GM19328 (cell line): ENCODE measurements around the gene INTS11.
"Not testable (repeated sequence)": the region's sequence is repeated elsewhere in the genome, so short reads cannot be mapped to it uniquely, and the experiment has no call there.

Experiments used
- ATAC-seq: cut with Tn5 transposase; IDR thresholded peaks from one replicate; pipeline ENCODE4 v1.9.1; 2021; ENCODE audit warnings: mild to moderate bottlenecking, moderate library complexity; ENCODE audit not compliant: unreplicated experiment

INTS11 gene

GRCh38 chr1:1331068-1331965, 6.9 kb upstream of the INTS11 start, which contains the start of gene TAS1R3:
TAS1R3 (plus strand) TSS chr1:1331280; CDS start chr1:1331346, 66 bp downstream.
- ATAC-seq = no peak

DNA sequence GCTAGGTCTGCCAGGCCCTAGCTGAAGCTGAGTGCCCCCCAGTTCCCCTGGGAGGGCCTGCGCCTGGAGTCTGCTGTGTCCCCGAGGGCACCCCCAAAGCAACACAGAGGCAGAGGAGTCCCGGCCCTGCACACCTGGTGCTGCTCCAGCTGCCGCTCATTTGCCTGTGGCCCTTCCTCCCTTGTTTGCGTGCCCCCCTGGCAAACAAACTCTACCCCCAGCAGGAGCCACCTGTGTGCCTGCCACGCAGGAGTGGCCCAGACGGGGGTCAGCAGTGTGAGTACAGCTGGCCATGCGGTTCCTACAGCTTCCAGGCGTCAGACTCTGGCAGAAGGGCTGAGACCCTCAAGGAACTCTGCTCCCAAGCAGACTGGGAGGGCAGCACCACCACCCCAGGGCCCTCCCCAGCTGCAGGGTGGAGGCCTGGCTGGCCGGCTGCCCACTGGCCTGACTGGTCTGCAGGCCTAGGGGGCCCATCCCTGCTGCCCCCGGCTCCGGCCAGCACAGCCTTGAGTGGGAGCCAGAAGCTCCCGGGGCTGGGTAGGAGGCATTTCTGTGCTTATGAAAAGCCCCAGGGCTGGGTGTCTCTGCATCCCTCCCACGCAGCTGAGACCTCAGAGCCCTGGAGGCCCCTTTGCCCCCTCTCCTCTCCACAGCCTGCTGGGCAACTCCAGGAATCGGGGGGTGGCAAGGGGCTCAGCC, 6.1 kb upstream of the INTS11 start:
- no peak for ATAC-seq

DNA sequence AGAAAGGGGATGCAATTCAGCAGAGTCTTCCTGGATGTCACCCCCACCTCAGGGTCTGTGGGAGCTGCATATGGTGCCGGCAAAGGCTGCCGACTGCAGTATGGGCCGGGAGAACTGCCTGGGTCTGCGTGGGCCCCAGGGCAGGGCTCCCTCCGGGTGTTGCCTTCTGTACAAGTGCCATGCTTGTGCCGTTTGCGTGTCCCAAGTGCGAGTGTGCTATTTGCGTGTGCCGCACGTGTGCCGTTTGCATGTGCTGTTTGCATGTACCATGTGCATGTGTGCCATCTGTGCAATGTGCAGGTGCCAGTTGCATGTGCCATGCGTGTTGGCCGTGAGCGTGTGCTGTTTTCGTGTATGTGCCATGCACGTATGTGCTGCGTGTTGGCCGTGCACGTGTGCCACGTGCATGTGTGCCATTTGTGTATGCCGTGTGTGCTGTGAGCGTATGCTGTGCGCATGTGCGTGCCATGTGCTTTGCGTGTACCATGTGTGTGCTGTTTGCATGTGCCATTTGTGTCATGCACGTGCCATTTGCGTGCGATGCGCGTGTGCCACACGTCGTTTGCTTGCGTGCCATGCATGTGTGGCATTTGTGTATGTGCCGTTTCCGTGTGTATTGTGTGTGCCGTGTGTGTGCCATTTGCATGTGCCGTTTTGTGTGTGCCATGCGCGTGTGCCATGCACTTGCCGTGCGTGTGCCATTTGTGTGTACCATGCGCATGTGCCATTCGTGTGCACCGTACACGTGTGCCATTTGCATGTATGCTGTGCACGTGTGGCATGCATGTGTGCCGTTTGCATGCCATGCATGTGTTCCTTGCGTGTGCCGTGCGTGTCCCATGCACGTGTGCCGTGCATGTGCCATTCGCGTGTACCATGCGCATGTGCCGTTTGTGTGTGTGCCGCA, 5.1 kb upstream of the INTS11 start:
- no peak for ATAC-seq

DNA sequence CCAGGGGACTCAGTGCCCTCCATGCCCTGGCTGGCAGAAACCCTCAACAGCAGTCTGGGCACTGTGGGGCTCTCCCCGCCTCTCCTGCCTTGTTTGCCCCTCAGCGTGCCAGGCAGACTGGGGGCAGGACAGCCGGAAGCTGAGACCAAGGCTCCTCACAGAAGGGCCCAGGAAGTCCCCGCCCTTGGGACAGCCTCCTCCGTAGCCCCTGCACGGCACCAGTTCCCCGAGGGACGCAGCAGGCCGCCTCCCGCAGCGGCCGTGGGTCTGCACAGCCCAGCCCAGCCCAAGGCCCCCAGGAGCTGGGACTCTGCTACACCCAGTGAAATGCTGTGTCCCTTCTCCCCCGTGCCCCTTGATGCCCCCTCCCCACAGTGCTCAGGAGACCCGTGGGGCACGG, 3.8 kb upstream of the INTS11 start:
- ATAC-seq = no peak

DNA sequence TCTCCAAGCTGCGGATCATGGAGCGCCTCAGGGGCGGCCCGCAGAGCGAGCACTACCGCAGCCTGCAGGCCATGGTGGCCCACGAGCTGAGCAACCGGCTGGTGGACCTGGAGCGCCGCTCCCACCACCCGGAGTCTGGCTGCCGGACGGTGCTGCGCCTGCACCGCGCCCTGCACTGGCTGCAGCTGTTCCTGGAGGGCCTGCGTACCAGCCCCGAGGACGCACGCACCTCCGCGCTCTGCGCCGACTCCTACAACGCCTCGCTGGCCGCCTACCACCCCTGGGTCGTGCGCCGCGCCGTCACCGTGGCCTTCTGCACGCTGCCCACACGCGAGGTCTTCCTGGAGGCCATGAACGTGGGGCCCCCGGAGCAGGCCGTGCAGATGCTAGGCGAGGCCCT, 2.8 kb upstream of the INTS11 start:
- ATAC-seq = no peak

DNA sequence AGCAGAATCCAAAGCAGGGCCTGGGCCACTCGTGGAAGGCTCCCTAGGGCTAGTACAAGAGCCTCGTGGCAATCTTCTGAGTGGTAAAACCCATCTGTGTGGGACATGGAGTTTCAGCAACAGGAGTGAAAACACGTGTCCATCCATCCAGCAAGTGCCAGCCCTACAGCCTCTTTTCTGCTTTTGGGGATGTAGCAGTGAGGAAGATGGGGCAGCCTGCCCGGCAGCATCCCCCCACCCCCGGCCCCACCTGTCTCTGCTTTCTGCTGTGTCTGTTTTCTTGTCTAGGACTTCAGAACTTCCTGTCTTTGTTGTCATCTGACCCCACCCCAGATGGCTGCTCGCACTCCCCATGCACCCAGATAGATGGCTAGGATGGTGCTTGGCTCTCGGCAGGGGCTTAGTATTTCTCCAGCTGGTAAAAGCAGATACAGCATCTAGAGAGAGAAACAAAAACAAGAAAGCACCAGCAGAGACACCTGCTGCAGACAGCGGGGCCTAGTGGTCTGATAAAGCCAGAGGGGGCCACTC, 1.7 kb upstream of the INTS11 start:
- ATAC-seq = no peak

GRCh38 chr1:1325288-1326074, 1.0 kb upstream of the INTS11 start:
- ATAC-seq = no peak

GRCh38 chr1:1324084-1324523, 356 bp downstream of the INTS11 start:
- peak; percentile 15 for ATAC-seq

DNA sequence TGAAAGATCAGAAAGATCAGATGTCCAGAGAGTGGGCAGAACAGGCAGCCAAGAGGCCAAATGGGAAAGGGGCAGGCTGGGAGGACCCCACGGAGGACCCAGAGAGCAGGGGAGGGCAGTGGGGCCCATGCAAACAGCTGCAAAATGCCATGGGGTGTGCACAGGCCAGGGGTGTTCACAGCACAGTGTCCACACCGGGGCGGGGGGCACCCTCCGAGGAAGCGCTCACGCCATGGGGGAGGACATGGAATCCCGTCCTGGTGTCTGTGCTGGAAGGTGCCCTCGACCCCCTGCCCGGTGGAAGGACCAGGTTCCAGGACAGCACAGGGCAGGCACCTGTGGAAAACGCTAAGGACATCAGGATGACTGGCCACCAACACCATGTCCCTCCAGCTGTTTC, 1.5 kb downstream of the INTS11 start:
- no peak for ATAC-seq

DNA sequence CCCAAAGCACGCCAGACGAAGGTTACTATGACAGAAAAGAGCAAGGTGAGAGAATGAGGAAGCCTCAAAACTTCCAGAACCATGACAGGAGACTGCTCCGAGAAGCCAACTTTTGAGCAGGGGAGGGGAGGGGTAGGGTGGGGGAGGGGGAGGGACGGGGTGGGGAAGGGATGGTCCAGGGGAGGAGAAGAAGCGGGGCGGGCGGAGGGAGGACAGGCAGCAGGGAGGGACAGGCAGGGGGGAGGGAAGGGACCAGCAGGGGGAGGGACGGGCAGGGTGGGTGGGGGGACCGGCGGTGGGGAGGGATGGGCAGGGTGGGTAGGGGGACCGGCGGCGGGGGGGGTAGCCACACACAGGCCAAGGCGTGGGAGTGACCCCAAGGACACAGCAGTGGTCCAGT, 2.0 kb downstream of the INTS11 start:
- ATAC-seq = no peak

DNA sequence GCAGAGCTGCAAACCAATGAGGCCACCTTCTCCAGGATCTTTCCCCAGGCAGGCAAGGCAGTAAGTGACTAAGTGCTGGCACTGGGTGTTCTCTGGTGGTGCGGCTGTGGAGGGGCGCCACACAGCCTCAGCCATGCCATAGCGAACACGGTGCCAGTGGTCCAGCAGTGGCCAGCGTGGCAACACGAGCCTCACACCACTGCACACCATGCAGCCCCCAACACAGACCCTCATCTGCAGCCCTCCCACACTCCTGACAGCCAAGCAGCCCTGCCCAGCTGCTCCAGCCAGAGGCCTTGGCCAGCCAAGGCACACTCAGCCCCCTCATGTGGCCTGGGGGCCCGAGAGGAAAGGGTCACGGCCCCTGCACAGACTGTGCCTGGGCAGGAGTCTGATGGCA, 3.0 kb downstream of the INTS11 start:
- no peak for ATAC-seq

DNA sequence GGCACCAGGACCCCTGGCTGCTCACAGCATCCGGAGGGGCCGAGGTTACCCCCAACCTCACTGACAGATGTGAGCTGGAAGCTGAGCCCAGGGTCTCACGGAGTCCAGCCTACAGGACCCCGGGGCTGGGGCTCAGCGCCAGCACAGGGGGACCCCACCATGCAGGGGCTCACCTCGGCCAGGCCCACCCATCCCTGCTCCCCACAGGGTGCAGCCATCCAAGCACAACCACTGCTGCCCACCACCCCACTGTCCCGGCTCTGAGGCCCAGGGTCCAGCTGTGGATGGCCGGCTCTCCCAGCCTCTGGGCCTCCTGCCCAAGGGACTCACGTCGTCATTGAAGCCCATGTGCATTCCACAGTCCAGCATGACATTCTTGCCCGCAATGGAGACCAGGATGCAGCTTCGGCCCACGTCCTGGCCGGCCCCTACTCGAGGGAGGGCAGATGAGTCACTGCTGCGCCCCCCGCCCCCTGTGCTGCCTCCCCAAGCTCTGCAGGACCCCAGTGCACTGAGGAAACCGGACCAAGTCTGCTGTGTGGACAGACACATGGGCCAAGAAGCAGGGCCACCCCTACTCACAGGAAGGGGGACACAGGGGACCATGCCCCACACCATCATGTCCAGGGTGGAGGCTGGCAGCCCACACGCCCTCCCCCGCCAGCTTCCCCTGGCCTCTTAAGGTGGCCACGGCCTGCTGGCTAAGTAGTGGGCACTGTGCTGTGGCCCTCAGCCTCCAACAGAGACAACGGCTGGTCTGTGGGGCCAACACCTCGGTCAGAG, 3.6 kb downstream of the INTS11 start:
- no peak for ATAC-seq

- no peak for ATAC-seq
Observed at GRCh38 chr1:1319646-1319941, 4.9 kb downstream of the INTS11 start.

GRCh38 chr1:1318777-1319645, 5.4 kb downstream of the INTS11 start:
- no peak for ATAC-seq

GRCh38 chr1:1318131-1318652, 6.3 kb downstream of the INTS11 start:
- no peak for ATAC-seq

GRCh38 chr1:1317420-1317819, 7.0 kb downstream of the INTS11 start:
- no peak for ATAC-seq

DNA sequence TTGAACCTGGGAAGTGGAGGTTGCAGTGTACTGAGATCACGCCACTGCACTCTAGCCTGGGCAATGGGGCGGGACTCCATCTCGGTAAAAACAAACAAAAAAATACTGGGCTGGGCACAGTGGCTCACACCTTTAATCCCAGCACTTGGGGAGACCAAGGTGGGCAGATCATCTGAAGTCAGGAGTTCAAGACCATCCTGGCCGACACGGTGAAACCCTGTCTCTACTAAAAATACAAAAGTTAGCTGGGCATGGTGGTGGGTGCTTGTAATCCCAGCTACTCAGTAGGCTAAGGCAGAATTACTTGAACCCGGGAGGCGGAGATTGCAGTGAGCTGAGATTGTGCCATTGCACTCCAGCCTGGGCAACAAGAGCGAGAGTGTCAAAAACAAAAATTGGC, 8.3 kb downstream of the INTS11 start:
- ATAC-seq = not testable (repeated sequence)

- ATAC-seq = no peak
Observed at GRCh38 chr1:1315435-1315954, 9.0 kb downstream of the INTS11 start.
